Measurements from ENCODE around the gene EEF2K. TPM values are rescaled to one million over a fixed set of nuclear protein-coding genes. Genes with fewer than 3 reads are reported as not detected.

EEF2K gene
- total and polyA plus RNA-seq, 2 of the 13 experiments (the other 11 are each of a cell fraction or from before 2014, with no cell fraction given), result 22.0 to 23.8 TPM

DNA sequence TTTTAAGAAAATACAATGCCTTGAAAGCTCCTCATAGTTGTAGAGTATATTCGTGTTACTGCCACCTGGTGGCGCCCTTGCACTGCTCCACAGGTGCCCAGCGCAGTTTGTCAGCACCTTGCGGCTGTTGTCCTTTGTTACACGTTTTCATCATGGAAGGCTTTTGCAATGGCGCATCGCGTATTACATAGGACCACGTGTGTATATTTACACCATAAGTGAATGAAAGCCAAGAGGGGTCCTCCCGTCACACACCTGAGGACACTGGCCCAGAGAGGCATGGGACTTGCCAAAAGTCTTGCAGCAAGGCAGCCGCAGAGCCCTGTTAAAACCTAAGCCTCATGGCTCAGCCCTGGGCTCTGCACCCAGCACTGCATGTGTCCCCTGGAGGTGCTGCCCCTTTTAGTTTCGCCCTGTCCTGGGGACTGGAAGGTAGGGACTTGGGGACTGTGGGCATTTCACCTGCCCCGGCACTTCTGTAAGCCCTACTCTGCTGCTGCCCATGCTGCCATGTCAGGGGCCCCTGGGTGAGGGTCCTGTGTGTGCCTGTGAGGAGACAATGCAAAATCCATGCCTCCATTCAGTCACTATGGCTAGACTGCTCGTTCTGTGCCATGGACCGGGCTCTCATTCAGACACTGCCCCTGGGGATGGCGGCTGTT, 115.4 kb downstream of the EEF2K start (continued):
- no peak for TF ChIP-seq HNF4G (IDR thresholded peaks at IDR 0.05; ENCODE audit: borderline replicate concordance, low read depth, low read length)
- TF ChIP-seq HNF4G (CRISPR knock-in tag; IDR thresholded peaks at IDR 0.05; ENCODE audit: borderline replicate concordance, low read depth), result 0 out of 2 replicates have a peak, but pooled peaks have one; percentile 30
- TF ChIP-seq, protein P1, sequence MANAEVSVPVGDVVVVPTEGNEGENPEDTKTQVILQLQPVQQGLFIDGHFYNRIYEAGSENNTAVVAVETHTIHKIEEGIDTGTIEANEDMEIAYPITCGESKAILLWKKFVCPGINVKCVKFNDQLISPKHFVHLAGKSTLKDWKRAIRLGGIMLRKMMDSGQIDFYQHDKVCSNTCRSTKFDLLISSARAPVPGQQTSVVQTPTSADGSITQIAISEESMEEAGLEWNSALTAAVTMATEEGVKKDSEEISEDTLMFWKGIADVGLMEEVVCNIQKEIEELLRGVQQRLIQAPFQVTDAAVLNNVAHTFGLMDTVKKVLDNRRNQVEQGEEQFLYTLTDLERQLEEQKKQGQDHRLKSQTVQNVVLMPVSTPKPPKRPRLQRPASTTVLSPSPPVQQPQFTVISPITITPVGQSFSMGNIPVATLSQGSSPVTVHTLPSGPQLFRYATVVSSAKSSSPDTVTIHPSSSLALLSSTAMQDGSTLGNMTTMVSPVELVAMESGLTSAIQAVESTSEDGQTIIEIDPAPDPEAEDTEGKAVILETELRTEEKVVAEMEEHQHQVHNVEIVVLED (CRISPR knock-in tag; IDR thresholded peaks at IDR 0.05; ENCODE audit: borderline replicate concordance), result no peak
- TF ChIP-seq NPAS2 (CRISPR knock-in tag; IDR thresholded peaks at IDR 0.05; ENCODE audit: borderline replicate concordance), result 0 out of 2 replicates have a peak, but pooled peaks have one; percentile 35
- no peak for TF ChIP-seq ZNF180 (CRISPR knock-in tag; IDR thresholded peaks at IDR 0.05; ENCODE audit: borderline replicate concordance, low read depth)
- TF ChIP-seq, protein P2, sequence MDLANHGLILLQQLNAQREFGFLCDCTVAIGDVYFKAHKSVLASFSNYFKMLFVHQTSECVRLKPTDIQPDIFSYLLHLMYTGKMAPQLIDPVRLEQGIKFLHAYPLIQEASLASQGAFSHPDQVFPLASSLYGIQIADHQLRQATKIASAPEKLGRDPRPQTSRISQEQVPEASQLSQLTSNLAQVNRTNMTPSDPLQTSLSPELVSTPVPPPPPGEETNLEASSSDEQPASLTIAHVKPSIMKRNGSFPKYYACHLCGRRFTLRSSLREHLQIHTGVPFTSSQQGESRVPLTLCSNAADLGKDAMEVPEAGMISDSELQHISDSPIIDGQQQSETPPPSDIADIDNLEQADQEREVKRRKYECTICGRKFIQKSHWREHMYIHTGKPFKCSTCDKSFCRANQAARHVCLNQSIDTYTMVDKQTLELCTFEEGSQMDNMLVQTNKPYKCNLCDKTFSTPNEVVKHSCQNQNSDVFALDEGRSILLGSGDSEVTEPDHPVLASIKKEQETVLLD (CRISPR knock-in tag; IDR thresholded peaks at IDR 0.05; ENCODE audit: low read depth), result 0 out of 2 replicates have a peak, but pooled peaks have one; percentile 12
- no peak for TF ChIP-seq ELF1 (CRISPR knock-in tag; IDR thresholded peaks at IDR 0.05)
- TF ChIP-seq GTF2F1 (IDR thresholded peaks at IDR 0.05; ENCODE audit: low read length), result no peak
- TF ChIP-seq USF2 (IDR thresholded peaks at IDR 0.05; ENCODE audit: low read depth, low read length), result no peak
- TF ChIP-seq USF2 (CRISPR knock-in tag; IDR thresholded peaks at IDR 0.05; ENCODE audit: borderline replicate concordance), result no peak
- no peak for TF ChIP-seq SUZ12 (IDR thresholded peaks at IDR 0.05; ENCODE audit: low read depth, low read length)
- 0 out of 2 replicates have a peak, but pooled peaks have one; percentile 13 for TF ChIP-seq ZNF589 (CRISPR knock-in tag; conservative IDR thresholded peaks at IDR 0.05)
- TF ChIP-seq TSC22D2 (CRISPR knock-in tag; IDR thresholded peaks at IDR 0.05; ENCODE audit: borderline replicate concordance), result peak; percentile 62; the same call in 1 of the 2 replicates
- TF ChIP-seq, protein P3, sequence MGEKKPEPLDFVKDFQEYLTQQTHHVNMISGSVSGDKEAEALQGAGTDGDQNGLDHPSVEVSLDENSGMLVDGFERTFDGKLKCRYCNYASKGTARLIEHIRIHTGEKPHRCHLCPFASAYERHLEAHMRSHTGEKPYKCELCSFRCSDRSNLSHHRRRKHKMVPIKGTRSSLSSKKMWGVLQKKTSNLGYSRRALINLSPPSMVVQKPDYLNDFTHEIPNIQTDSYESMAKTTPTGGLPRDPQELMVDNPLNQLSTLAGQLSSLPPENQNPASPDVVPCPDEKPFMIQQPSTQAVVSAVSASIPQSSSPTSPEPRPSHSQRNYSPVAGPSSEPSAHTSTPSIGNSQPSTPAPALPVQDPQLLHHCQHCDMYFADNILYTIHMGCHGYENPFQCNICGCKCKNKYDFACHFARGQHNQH (CRISPR knock-in tag; IDR thresholded peaks at IDR 0.05), result no peak; the same call in 1 of the 2 replicates
- 0 out of 2 replicates have a peak, but pooled peaks have one; percentile 59 for TF ChIP-seq ZNF451 (CRISPR knock-in tag; IDR thresholded peaks at IDR 0.05)
- TF ChIP-seq, protein P4, sequence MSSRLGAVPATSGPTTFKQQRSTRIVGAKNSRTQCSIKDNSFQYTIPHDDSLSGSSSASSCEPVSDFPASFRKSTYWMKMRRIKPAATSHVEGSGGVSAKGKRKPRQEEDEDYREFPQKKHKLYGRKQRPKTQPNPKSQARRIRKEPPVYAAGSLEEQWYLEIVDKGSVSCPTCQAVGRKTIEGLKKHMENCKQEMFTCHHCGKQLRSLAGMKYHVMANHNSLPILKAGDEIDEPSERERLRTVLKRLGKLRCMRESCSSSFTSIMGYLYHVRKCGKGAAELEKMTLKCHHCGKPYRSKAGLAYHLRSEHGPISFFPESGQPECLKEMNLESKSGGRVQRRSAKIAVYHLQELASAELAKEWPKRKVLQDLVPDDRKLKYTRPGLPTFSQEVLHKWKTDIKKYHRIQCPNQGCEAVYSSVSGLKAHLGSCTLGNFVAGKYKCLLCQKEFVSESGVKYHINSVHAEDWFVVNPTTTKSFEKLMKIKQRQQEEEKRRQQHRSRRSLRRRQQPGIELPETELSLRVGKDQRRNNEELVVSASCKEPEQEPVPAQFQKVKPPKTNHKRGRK (CRISPR knock-in tag; IDR thresholded peaks at IDR 0.05), result 0 out of 2 replicates have a peak, but pooled peaks have one; percentile 58
- TF ChIP-seq, protein P5, sequence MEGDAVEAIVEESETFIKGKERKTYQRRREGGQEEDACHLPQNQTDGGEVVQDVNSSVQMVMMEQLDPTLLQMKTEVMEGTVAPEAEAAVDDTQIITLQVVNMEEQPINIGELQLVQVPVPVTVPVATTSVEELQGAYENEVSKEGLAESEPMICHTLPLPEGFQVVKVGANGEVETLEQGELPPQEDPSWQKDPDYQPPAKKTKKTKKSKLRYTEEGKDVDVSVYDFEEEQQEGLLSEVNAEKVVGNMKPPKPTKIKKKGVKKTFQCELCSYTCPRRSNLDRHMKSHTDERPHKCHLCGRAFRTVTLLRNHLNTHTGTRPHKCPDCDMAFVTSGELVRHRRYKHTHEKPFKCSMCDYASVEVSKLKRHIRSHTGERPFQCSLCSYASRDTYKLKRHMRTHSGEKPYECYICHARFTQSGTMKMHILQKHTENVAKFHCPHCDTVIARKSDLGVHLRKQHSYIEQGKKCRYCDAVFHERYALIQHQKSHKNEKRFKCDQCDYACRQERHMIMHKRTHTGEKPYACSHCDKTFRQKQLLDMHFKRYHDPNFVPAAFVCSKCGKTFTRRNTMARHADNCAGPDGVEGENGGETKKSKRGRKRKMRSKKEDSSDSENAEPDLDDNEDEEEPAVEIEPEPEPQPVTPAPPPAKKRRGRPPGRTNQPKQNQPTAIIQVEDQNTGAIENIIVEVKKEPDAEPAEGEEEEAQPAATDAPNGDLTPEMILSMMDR (CRISPR knock-in tag; IDR thresholded peaks at IDR 0.05), result peak; percentile 98
- TF ChIP-seq ZNF775 (CRISPR knock-in tag; IDR thresholded peaks at IDR 0.05; ENCODE audit: borderline replicate concordance), result no peak

Data from HepG2 (cell line).